Lower leg skin (tissue), 3 donors: ENCODE measurements around the gene NEK3.

Source experiments
- CTCF ChIP-seq, 3 donors: fragments of 450-650 bp; IDR thresholded peaks; one replicate each; pipeline ENCODE4 v1.5.1; 2016; ENCODE audit warnings: antibody characterized with exemption in 3 of 3, mild to moderate bottlenecking in 3 of 3, moderate library complexity in 2 of 3
- POLR2A ChIP-seq, 2 donors: fragments of 450-650 bp; IDR thresholded peaks; one replicate each; pipeline ENCODE4 v1.6.1; 2016 to 2017; ENCODE audit warnings: antibody characterized with exemption in 2 of 2, mild to moderate bottlenecking in 1 of 2, moderate library complexity in 1 of 2

GRCh38 chr13:52195401-52195837 is 36.0 kb upstream of the NEK3 start:
- TF ChIP-seq CTCF (IDR thresholded peaks at IDR 0.05) (no peak), POLR2A (IDR thresholded peaks at IDR 0.05) (no peak)
